Left forelimb (tissue), 1 donor: ENCODE results near the gene CROCC.

ENCODE experiments used
- DNase-seq: peaks from one replicate; pipeline ENCODE4 v3.0.0-alpha.2; 2018; ENCODE audit warnings: low spot score

CROCC gene

DNA sequence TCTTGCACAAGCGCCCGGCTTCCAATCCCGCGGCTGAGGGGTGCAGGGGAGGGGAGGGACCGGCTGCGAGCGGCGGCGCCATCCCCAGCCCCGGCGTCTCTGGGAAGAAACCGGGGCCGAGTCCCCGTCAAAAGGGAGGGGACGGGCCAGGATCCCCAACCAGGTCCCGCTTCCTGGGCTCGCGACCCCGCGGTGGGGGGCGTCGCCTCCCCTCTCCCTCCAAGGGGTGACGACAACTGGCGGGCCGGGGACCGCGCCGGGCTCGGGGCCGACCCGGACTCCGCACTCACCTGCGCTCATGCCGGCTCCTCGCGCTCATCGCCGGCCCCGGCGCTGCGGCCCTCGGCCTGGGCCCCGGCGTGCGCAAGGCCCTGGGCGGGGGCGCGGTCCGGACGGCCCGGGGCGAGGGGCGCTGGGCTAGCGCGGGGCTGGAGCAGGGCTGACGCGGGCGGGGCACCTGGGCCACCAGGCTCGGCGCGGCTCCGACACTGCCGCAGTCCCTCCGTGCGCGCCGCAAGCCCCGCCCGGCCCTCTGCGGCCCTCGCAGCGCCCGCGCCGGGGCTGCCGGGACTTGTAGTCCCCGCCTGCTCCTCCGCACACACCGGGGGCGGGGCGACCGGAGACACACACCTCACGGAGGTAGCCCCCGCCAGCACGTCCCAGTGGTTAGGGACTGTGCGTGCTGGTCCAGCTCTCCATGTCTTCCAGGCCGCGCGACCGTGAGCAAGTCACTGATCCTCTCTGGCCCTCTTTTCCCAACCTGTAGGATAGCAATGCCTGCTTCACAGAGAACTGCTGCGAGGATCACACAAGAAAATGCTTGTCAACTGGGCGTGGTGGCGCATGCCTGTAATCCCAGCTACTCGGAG, 89.9 kb downstream of the CROCC start, which contains the start of gene ATP13A2:
Gene ATP13A2 (minus strand): TSS at position 490 of the 869 bp plus-strand sequence. CDS start 190 bp downstream, at position 300.
- peak; percentile 82 for DNase-seq

DNA sequence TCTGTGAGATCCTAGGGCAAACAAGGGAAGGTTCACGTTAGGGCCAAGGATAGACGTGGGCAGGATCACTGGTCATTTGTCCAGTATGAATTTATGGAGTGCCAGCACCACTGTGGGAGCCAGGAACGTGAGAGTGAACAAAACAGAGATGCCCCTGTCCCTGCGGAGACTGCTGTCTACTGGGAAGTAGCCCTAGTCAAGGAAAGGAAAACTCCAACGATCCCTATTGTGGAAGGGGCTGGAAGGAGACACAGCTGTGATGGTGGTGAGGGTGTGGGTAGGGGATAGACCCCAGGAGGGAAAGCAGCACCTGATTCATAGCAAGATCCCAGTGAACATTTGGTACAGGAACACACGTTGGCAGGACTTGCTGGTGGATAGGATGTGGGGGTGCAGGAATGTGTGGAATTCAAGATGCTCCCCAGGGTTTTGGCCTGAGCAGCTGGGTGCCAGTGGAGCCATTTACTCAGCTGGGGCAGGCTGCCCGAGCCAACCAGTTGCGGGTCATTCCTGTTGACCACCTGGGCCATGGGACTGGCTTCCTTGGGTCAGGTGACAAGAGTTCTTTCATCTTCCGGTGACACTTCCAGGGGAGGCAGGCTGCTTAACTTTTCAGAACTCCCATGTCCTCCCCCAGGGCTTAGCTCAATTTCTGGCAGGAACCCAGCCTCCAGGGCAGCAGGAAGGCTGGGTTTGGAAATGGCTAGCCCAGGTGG, 91.2 kb downstream of the CROCC start:
- DNase-seq = no peak

DNA sequence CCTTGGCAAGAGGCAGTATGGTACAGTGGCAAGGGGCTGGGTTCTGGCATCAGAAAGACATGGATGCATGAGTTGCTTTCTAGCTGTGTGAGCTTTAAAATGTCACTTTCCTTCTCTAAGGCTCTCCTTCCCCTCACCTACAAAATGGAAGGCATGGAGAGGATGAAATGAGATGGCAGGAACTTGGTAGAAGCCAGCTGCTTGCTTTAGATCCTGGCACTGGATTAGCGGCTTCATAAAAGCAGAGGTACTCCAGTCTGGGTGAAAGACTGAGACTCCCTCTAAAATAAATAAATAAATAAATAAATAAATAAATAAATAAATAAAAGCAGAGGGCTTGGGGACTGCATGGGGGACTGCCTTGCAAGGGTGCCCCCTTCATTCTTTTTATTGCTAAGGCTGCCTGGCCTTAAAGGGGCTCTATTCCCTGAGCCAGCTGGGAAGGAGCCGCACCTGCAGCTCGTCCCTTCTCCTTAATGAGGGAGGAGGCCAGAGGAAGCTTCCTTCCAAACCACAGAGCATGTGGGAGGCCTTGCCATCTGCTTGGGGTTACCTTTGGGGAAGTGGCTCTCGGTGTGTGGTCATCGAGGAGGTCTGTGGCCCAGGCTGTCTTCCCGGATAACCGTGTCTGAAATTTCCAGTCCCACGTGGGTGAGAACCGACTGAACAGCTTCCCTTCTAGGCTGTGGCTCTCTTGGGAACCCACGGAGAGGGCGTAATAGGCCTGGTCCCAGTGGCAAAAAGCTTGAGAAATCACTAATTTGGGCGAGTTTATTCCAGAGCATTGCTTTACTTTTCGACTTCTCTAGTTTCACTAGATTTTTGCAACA, 92.0 kb downstream of the CROCC start:
- DNase-seq = no peak

DNA sequence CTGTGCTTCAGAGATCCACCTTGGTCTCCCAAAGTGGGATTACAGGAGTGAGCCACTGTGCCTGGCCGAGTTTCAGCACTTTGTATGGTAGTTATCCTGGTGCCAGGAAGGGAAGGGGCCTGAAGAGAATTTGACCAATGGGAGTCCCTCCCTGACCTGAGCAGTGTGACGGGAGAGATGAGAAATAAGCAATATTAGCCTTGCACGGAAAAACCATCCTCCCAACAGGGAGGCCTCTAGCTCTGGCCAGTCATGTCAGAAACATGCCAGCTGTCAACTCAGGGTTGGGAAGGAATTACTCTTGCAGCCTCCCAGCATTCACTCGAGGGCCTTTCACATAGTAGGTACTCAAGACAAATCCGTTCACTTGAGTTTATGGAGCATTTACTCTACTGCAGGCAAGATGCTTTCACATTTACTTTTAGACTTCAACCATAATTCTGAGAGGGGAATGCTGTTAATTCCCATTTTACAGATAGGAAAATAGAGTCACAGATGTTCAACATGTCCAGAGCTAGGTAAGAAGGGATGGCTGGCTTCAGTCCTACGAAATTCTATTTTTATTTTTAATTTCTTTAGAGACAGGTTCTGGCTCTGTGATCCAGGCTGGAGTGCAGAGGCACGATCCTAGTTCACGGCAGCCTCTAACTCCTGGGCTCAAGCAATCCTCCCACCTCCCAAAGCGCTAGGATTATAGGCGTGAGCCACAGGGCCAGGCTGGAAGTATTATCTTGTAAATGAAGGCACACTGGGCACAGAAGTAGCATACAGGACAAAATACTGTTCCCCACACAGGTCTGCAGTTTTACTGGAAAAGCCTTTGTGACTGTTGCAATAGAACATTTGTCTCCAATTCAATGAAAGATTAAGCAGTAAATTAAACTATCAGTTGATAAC, 93.2 kb downstream of the CROCC start:
- DNase-seq = no peak

DNA sequence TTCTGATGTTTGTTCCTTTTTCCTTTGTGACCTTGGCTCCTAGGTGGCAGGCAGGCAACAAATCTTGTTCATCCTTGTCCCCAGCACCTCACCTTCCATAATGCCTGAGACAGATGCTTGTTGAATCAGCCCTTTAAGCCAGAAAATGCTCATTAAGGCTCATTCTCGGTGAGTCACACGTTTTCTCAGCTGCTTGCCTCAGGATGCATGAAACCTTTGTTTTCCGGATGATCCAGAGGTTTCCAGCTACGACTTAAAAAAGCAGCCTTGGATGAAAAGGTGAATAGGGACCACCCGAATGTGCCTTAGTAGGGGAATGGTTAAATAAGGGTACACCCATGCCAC, 94.6 kb downstream of the CROCC start:
- DNase-seq = no peak

DNA sequence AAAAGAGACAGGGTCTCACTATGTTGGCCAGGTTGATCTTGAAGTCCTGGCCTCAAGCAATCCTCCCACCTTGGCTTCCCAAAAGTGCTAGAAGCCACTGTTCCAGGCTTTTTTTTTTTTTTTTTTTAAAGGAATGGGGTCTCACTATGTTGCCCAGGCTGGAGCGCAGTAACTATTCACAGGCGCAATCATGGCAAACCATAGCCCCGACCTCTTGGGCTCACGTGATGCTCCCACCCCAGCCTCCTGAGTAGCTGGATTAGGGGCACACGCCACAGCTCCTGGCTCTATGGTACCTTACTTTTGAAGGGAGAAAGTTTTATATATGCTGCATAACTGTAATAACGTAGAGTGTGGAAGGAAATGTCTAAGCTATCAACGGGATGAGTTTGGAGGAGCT, 95.7 kb downstream of the CROCC start:
- DNase-seq = no peak

DNA sequence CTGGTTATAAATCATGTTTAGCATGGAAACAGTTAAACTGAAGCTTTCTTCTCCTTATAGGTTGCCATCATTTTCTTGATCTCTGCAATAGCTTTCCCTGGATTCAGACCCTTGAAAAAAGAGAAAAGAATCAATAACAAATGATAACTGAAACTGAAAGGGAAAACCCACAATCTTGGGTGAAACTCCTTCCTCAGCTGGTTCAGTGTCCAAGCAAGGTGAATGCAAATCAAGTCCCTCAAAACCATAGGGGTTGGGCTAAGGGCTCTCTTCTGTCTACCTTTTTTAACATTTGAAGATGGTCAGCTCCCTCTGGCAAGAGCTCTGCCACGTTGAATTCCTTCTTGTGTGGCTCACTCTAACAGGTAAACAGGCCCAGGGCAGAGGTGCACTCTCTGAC, 97.1 kb downstream of the CROCC start:
- no peak for DNase-seq

DNA sequence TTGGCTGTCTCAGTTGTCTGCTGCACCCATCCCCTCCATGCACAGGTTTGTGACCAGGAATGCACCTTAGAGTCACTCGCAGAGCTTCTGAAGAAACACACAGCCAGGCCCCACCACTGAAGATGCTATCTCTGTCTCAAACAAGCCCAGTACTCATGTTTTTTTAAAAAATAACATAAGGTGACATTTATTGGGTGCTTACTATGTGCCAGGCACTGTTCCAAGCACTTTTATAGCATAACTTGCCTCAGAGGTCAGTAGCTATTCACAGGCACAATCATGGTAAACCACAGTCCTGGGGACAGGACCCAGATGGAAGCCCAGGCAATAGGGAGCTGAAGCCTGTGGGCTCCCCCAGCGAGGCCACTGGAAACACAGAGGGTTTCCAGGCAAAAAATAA, 98.8 kb downstream of the CROCC start:
- no peak for DNase-seq

DNA sequence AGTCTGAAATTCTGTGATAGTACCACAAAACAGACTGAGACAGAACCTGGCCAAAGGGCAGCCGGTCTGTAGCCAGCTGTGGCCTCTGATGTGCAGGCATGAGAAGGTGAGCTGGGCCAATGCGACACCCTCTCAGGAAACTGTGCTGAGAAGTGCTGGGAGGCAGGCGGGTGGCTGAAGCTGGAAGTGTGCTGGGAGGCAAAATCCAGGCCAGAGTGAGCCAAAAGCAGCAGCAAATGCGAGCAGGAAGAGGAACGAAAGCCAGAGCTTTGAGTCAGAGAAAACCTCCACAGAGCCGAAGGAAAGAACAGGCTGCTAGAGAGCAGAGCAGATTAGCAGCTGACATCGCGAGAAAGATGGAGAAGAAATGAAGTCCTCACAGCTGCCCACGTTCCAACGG, 100.2 kb downstream of the CROCC start:
- no peak for DNase-seq
